Gastroesophageal sphincter (tissue), 3 donors: ENCODE measurements around the gene UNC93B1.

ENCODE experiments used
- POLR2AphosphoS5 ChIP-seq: sonication (generic); formaldehyde crosslinking; IDR thresholded peaks from one replicate; pipeline ENCODE4 v1.6.1; 2017; ENCODE audit warnings: antibody characterized with exemption
- TF ChIP-seq, protein P1 (sequence below), 4 experiments: fragments of 200-600 bp in 2 of 4; fragments of 450-650 bp in 2 of 4; sonication (generic) in 1 of 4; IDR thresholded peaks; one replicate each; pipeline ENCODE4 v1.5.1; 2017 to 2019; ENCODE audit warnings: antibody characterized with exemption in 4 of 4, mild to moderate bottlenecking in 2 of 4, moderate library complexity in 2 of 4

DNA sequence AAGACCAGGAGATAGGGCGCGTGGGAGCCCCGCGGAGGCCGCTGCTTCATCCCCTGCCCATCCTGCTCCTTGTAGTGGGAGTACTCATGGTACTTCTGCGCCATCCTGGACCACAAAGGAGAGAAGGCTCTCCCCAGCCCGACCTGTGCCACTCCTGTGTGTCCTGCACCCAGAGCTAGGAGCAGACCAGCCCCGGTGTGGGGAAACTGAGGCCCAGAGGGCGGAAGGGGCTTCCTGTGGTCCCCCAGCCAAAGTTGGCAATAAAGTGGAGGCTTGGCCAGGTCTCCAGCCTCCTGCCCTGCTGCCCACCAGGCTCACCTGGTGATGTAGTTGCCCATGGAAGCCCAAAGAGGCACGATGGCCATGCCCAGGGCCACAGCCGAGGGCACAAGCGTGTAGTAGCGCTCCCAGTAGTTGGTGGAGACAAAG, 4.7 kb downstream of the UNC93B1 start:
- TF ChIP-seq, protein P1, sequence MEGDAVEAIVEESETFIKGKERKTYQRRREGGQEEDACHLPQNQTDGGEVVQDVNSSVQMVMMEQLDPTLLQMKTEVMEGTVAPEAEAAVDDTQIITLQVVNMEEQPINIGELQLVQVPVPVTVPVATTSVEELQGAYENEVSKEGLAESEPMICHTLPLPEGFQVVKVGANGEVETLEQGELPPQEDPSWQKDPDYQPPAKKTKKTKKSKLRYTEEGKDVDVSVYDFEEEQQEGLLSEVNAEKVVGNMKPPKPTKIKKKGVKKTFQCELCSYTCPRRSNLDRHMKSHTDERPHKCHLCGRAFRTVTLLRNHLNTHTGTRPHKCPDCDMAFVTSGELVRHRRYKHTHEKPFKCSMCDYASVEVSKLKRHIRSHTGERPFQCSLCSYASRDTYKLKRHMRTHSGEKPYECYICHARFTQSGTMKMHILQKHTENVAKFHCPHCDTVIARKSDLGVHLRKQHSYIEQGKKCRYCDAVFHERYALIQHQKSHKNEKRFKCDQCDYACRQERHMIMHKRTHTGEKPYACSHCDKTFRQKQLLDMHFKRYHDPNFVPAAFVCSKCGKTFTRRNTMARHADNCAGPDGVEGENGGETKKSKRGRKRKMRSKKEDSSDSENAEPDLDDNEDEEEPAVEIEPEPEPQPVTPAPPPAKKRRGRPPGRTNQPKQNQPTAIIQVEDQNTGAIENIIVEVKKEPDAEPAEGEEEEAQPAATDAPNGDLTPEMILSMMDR (IDR thresholded peaks at IDR 0.05) = no peak
- TF ChIP-seq POLR2AphosphoS5 = no peak
